ENCODE results near the gene SBK3.

SBK3 gene

GRCh38 chr19:55516878-55517620, 28.3 kb downstream of the SBK3 start:
- TF ChIP-seq, protein P1, sequence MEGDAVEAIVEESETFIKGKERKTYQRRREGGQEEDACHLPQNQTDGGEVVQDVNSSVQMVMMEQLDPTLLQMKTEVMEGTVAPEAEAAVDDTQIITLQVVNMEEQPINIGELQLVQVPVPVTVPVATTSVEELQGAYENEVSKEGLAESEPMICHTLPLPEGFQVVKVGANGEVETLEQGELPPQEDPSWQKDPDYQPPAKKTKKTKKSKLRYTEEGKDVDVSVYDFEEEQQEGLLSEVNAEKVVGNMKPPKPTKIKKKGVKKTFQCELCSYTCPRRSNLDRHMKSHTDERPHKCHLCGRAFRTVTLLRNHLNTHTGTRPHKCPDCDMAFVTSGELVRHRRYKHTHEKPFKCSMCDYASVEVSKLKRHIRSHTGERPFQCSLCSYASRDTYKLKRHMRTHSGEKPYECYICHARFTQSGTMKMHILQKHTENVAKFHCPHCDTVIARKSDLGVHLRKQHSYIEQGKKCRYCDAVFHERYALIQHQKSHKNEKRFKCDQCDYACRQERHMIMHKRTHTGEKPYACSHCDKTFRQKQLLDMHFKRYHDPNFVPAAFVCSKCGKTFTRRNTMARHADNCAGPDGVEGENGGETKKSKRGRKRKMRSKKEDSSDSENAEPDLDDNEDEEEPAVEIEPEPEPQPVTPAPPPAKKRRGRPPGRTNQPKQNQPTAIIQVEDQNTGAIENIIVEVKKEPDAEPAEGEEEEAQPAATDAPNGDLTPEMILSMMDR (conservative IDR thresholded peaks at IDR 0.05; ENCODE audit: control insufficient read depth, insufficient read depth, low read depth, low read length), result peak; percentile 82
- peak; percentile 91 for DNase-seq (ENCODE audit: low read depth)
- H3K4me3 ChIP-seq (ENCODE audit: control insufficient read depth, low read depth, low read length), result peak overlapping the region; percentile 22

GRCh38 chr19:55508120-55508519, 37.2 kb downstream of the SBK3 start:
- no peak for DNase-seq (ENCODE audit: low read depth)
- TF ChIP-seq, protein P1 (conservative IDR thresholded peaks at IDR 0.05; ENCODE audit: control insufficient read depth, insufficient read depth, low read depth, low read length), result no peak
- H3K4me3 ChIP-seq (ENCODE audit: control insufficient read depth, low read depth, low read length), result no peak overlapping the region

- TF ChIP-seq, protein P1 (conservative IDR thresholded peaks at IDR 0.05; ENCODE audit: control insufficient read depth, insufficient read depth, low read depth, low read length), result no peak
- no peak for DNase-seq (ENCODE audit: low read depth)
- H3K4me3 ChIP-seq (ENCODE audit: control insufficient read depth, low read depth, low read length), result no peak overlapping the region
Measured at GRCh38 chr19:55504981-55505380, 40.4 kb downstream of the SBK3 start.

- no peak for DNase-seq (ENCODE audit: low read depth)
- TF ChIP-seq, protein P1 (conservative IDR thresholded peaks at IDR 0.05; ENCODE audit: control insufficient read depth, insufficient read depth, low read depth, low read length), result no peak
- H3K4me3 ChIP-seq (ENCODE audit: control insufficient read depth, low read depth, low read length), result no peak overlapping the region
Measured at GRCh38 chr19:55504252-55504603, 41.1 kb downstream of the SBK3 start.

DNA sequence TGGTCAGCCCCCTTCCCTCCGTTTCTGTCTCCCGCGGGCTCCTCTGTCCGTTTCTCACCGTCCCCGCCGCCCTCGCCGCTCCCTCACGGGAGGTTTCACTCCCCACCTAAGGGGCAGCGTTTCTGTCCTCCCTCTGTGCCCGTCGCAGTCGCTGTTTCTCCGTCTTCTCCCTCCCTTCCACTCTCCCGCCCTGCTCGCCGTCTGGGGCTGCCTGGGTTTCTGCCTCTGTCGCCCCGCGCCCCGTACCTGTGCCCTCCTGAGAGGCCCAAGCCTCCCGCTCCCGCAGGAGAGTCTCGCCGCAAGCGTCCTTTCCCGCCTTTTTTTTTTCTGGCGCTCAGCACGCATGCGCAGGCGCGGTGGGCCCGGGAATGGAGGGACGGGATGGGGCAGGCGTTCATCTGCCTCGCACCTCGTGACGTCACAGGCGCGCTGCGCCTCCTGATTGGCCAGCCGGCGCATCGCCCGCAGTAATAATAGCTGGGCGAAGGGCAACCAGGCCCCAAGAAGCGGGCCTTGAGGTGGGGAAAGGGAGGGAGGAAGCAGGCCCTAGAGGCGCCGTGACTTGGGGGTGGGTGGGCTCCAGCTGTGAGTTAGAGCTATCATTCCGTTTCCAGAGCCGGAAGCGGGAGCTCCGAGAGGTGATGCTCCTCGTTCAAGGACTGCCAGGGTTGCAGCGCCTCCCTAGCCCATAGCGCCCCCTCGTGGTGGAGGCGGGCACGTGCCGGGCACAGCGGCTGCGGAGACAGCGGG, 41.7 kb downstream of the SBK3 start:
- TF ChIP-seq, protein P1 (conservative IDR thresholded peaks at IDR 0.05; ENCODE audit: control insufficient read depth, insufficient read depth, low read depth, low read length), result peak; percentile 73
- DNase-seq (ENCODE audit: low read depth), result peak; percentile 88
- H3K4me3 ChIP-seq (ENCODE audit: control insufficient read depth, low read depth, low read length), result peak overlapping the region; percentile 40

GRCh38 chr19:55503157-55503501, 42.2 kb downstream of the SBK3 start:
- no peak for DNase-seq (ENCODE audit: low read depth)
- no peak overlapping the region for H3K4me3 ChIP-seq (ENCODE audit: control insufficient read depth, low read depth, low read length)
- TF ChIP-seq, protein P1 (conservative IDR thresholded peaks at IDR 0.05; ENCODE audit: control insufficient read depth, insufficient read depth, low read depth, low read length), result no peak
